Endodermal cell (in vitro differentiated cells): ENCODE measurements around the gene LETMD1. TPM values are rescaled to one million over a fixed set of nuclear protein-coding genes. Genes with fewer than 3 reads are reported as not detected.
"Not testable (repeated sequence)": the region's sequence is repeated elsewhere in the genome, so short reads cannot be mapped to it uniquely, and the experiment has no call there.

Experiments used
- DNase-seq: peaks from one replicate; pipeline ENCODE4 v3.0.0-alpha.2; 2017
- H3K27ac ChIP-seq: 2 replicates; pipeline ENCODE4 v1.5.1; 2013; ENCODE audit warnings: mild to moderate bottlenecking, low read depth, low read length, moderate library complexity
- H3K27me3 ChIP-seq: 2 replicates; pipeline ENCODE4 v1.6.1; 2013; ENCODE audit warnings: mild to moderate bottlenecking, low read length, moderate library complexity; ENCODE audit not compliant: insufficient read depth, control insufficient read depth, poor library complexity, severe bottlenecking
- H3K36me3 ChIP-seq: 2 replicates; pipeline ENCODE4 v1.7.0; 2013; ENCODE audit warnings: mild to moderate bottlenecking, low read length, moderate library complexity; ENCODE audit not compliant: control insufficient read depth, insufficient read depth
- H3K4me1 ChIP-seq: one replicate; pipeline ENCODE4 v1.7.0; 2013; ENCODE audit warnings: low read length; ENCODE audit not compliant: control insufficient read depth, insufficient read depth
- H3K4me3 ChIP-seq: 2 replicates; pipeline ENCODE4 v1.5.1; 2013; ENCODE audit warnings: mild to moderate bottlenecking, low read length, moderate library complexity
- H3K9ac ChIP-seq: 2 replicates; pipeline ENCODE4 v1.6.1; 2013; ENCODE audit warnings: mild to moderate bottlenecking, low read length, moderate library complexity; ENCODE audit not compliant: poor library complexity, severe bottlenecking; ENCODE audit errors: extremely low read depth
- H3K9me3 ChIP-seq: 2 replicates; pipeline ENCODE4 v1.6.1; 2013; ENCODE audit warnings: mild to moderate bottlenecking, low read length, moderate library complexity; ENCODE audit not compliant: control insufficient read depth
- H3K27ac Mint-ChIP-seq: 2 replicates; pipeline ENCODE4 v1.8.0; 2020; ENCODE audit warnings: mixed read lengths
- H3K27me3 Mint-ChIP-seq: 2 replicates; pipeline ENCODE4 v1.8.0; 2021; ENCODE audit warnings: mild to moderate bottlenecking, mixed read lengths; ENCODE audit not compliant: insufficient read depth
- H3K36me3 Mint-ChIP-seq: 2 replicates; pipeline ENCODE4 v1.8.0; 2020; ENCODE audit warnings: low read depth, mixed read lengths
- H3K4me1 Mint-ChIP-seq: 2 replicates; pipeline ENCODE4 v1.8.0; 2020; ENCODE audit warnings: mixed read lengths
- H3K4me3 Mint-ChIP-seq: 2 replicates; pipeline ENCODE4 v1.8.0; 2020; ENCODE audit warnings: mild to moderate bottlenecking, moderate library complexity, mixed read lengths
- H3K9me3 Mint-ChIP-seq: 2 replicates; pipeline ENCODE4 v1.8.0; 2020; ENCODE audit warnings: mild to moderate bottlenecking, mixed read lengths
- WGBS, 2 experiments: methylation state at CpG; one replicate each; pipeline versions ENCODE4 v1.1.5 to v1.1.7; 2013; ENCODE audit warnings: missing lambda C conversion rate in 2 of 2, mixed read lengths in 1 of 2; ENCODE audit not compliant: insufficient coverage in 1 of 2, insufficient read length in 1 of 2; 5-methylcytosine and 5-hydroxymethylcytosine counted together
- total RNA-seq, 2 donors: library from RNA; stranded (reverse); fragmentation: NEBNext Ultra II Directional in 1 of 2; extraction: Animal tissue kit (Norgen Biotek cat#: 25700) in 1 of 2; gene quantifications; 2 replicates in 1 of 2; 3 replicates in 1 of 2; pipeline ENCODE4 v1.2.1, GENCODE V29; 2021
- TF ChIP-seq, protein P1 (sequence below): fragments of 200-600 bp; sonication (generic); conservative IDR thresholded peaks from 2 replicates; pipeline ENCODE4 v1.5.0; 2021; ENCODE audit warnings: antibody characterized with exemption, mild to moderate bottlenecking

LETMD1 gene
- total RNA-seq, 2 donors from 2014 or later, result 34.8 to 40.2 TPM

DNA sequence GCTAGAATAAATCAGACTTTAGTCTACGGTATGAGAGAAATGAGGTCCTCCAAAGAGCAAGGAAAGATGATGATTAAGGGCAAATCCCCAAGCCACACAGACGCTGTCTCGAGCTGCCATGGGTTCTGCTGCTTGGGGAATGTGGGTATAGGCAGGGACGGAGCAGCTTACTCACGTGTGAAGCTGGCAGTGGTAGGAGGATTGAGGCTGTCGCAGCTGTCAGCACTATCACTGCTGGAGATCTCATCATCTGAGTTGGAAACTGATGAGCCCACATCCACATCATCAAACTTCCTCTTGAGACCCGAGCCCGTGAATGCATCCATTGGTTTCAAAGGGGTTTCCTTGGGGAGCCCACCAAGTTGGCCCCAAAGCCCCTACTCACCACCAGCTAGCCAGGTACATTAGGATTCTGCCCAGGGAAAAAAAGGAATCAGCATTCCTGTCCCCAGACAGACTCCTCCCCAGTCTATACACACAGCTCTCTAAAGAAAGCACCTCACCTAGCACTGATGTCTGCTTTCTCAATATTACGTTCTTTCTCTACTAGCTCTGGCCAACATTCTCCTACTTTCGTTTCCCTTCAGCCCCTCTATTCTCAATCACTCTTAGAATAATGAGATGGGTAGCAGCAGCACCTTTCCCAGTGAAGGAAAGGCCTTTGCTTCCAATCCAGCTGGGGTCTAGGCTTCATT lies 28.3 kb downstream of the LETMD1 start:
- no peak overlapping the region for H3K27ac ChIP-seq
- H3K27ac Mint-ChIP-seq, result peak overlapping the region; percentile 9
- 91 to 97% methylated on average over 7 to 10 of the region's 10 CpGs for WGBS, 2 experiments

DNA sequence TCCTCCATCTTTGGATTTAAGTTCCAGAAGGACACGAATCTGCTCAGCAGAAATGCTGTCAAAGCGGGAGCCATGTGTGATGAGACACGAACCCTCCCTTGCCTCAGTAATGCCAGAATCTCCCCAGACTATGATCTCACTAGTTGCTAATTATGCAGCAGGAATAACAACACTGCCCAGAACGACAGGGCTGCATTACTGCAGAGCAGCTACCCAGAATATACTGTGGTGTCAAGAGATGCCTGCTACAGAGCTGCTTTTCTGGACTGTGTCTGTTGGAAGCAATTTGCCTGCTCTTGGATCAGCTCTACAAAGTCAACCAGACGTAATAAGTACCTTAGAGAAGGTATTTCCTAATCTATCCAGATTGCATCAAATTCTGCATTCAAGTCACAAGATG lies 29.8 kb downstream of the LETMD1 start:
- 82 to 83% methylated on average over 5 of the region's 5 CpGs for WGBS, 2 experiments
- Histone ChIP-seq H3K4me3 (no peak overlapping the region), H3K4me1 (no peaks in the 10 kb centered on the region), H3K36me3 (peaks cover 15% of the 10 kb centered on the region), H3K27me3 (no peaks in the 10 kb centered on the region), H3K27ac (no peak overlapping the region), H3K9me3 (no peaks in the 10 kb centered on the region), H3K9ac (no peak overlapping the region)
- H3K27me3 Mint-ChIP-seq, result no peaks in the 10 kb centered on the region
- H3K27ac Mint-ChIP-seq, result no peak overlapping the region
- TF ChIP-seq, protein P1, sequence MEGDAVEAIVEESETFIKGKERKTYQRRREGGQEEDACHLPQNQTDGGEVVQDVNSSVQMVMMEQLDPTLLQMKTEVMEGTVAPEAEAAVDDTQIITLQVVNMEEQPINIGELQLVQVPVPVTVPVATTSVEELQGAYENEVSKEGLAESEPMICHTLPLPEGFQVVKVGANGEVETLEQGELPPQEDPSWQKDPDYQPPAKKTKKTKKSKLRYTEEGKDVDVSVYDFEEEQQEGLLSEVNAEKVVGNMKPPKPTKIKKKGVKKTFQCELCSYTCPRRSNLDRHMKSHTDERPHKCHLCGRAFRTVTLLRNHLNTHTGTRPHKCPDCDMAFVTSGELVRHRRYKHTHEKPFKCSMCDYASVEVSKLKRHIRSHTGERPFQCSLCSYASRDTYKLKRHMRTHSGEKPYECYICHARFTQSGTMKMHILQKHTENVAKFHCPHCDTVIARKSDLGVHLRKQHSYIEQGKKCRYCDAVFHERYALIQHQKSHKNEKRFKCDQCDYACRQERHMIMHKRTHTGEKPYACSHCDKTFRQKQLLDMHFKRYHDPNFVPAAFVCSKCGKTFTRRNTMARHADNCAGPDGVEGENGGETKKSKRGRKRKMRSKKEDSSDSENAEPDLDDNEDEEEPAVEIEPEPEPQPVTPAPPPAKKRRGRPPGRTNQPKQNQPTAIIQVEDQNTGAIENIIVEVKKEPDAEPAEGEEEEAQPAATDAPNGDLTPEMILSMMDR, result no peak
- H3K4me3 Mint-ChIP-seq, result no peak overlapping the region
- H3K4me1 Mint-ChIP-seq, result peaks cover 21% of the 10 kb centered on the region
- peaks cover 40% of the 10 kb centered on the region for H3K36me3 Mint-ChIP-seq
- H3K9me3 Mint-ChIP-seq, result no peaks in the 10 kb centered on the region
- DNase-seq, result no peak

More for the DNA sequence above, 28.3 kb downstream of the LETMD1 start:
- H3K9ac ChIP-seq, result no peak overlapping the region
- TF ChIP-seq, protein P1, result no peak
- no peak for DNase-seq
- Mint-ChIP-seq H3K27me3 (no peaks in the 10 kb centered on the region), H3K9me3 (no peaks in the 10 kb centered on the region), H3K4me3 (no peak overlapping the region), H3K4me1 (peaks cover 6% of the 10 kb centered on the region), H3K36me3 (peaks cover 54% of the 10 kb centered on the region)
- H3K27me3 ChIP-seq, result no peaks in the 10 kb centered on the region
- H3K4me3 ChIP-seq, result no peak overlapping the region
- peaks cover 28% of the 10 kb centered on the region for H3K36me3 ChIP-seq
- no peaks in the 10 kb centered on the region for H3K4me1 ChIP-seq
- no peaks in the 10 kb centered on the region for H3K9me3 ChIP-seq

DNA sequence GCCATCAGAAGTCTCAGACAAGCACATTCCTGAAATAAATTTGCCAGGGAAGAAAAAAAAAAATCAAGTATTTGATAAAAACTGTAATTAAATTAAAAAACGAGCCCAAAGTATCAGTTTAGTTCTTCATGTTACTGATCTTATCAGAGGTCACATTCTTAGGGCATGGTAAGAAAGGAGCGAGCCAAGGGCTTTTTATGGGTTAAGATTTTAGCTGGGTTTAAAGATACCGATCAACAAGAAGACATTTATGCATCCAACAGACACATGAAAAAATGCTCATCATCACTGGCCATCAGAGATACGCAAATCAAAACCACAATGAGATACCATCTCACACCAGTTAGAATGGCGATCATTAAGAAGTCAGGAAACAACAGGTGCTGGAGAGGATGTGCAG lies 30.2 kb downstream of the LETMD1 start:
- peaks cover 36% of the 10 kb centered on the region for H3K36me3 Mint-ChIP-seq
- H3K27me3 Mint-ChIP-seq, H3K27ac ChIP-seq, H3K27ac Mint-ChIP-seq, H3K9me3 Mint-ChIP-seq, H3K4me1 ChIP-seq, H3K9ac ChIP-seq, H3K4me3 ChIP-seq, DNase-seq, H3K27me3 ChIP-seq, H3K9me3 ChIP-seq, H3K4me3 Mint-ChIP-seq: not testable (repeated sequence)
- H3K36me3 ChIP-seq, result peaks cover 11% of the 10 kb centered on the region
- WGBS, 2 experiments, result 96 to 100% methylated on average over 2 to 4 of the region's 5 CpGs
- peaks cover 21% of the 10 kb centered on the region for H3K4me1 Mint-ChIP-seq

DNA sequence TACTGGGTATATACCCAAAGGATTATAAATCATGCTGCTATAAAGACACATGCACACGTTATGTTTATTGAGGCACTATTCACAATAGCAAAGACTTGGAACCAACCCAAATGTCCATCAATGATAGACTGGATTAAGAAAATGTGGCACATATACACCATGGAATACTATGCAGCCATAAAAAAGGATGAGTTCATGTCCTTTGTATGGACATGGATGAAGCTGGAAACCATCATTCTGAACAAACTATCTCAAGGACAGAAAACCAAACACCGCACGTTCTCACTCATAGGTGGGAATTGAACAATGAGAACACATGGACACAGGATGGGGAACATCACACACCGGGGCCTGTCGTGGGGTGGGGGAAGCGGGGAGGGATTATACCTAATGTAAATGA lies 30.7 kb downstream of the LETMD1 start:
- not testable (repeated sequence) for H3K27me3 Mint-ChIP-seq, H3K4me3 ChIP-seq, DNase-seq, H3K27me3 ChIP-seq, H3K36me3 ChIP-seq, H3K9ac ChIP-seq, H3K4me3 Mint-ChIP-seq, H3K9me3 Mint-ChIP-seq, H3K4me1 ChIP-seq, H3K9me3 ChIP-seq, H3K27ac ChIP-seq, H3K27ac Mint-ChIP-seq
- 100% methylated on average over 5 of the region's 6 CpGs; no CpG with 5 or more reads in 1 of the 2 experiments for WGBS, 2 experiments
- Mint-ChIP-seq H3K36me3 (peaks cover 31% of the 10 kb centered on the region), H3K4me1 (peaks cover 23% of the 10 kb centered on the region)
